Esophagus mucosa (tissue), 1 donor: ENCODE results near the gene JAK2. TPM values are rescaled to one million over a fixed set of nuclear protein-coding genes. Genes with fewer than 3 reads are reported as not detected.

Source experiments
- total RNA-seq: library from RNA; stranded (reverse); gene quantifications from one replicate; pipeline ENCODE4 v1.2.4, GENCODE V29; 2023
- donor health status: DM: yes; HTN: yes; CAD: no.

JAK2 gene
- total RNA-seq, 1 donor from 2014 or later: 7.2 TPM

Other genes with a start within 250 kb of the JAK2 start
- 65.6 TPM for gene AK3, start 244.1 kb upstream of the JAK2 start, total RNA-seq
- gene RCL1, start 192.3 kb upstream of the JAK2 start, total RNA-seq: 13.9 TPM
- not detected for gene INSL6, start 200.4 kb downstream of the JAK2 start, total RNA-seq
- not detected for gene INSL4, start 246.1 kb downstream of the JAK2 start, total RNA-seq